ENCODE measurements around the gene KLF6.

Gene KLF6

DNA sequence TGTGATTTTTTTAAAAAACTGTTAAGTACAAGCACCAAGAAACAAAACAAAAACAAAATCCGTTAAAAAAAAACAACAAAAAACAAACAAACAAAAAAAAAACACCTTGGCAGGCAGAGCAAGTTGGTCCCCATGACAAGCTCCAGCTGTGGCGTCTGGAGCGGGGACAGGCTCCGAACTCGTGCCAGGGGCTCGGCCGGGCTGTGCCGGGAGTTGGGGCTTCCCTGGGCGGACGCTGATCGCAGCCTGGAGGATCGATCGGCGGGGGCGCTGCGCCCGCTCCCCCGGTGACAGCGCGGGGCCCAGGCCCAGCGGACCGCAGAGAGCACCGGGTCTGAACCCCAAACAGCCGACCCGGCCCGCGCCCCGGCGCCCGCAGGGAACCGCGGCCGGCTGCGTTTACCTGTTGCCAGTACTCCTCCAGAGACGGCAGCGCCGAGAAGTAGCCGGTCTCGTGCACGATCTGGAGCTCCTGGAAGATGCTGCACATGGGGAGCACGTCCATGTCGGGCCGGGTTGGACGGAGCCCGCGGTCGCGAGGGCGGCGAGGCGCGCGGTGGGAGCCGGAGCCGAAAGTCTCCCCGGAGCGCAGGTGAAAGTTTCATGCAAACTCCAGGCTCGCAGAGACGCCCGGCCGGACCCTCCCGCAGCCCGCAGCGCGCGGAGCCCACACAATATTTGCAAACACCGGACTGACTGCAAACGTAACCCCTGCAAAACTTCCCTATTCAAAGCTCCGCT is at the start of gene KLF6:
KLF6 (minus strand) TSS at position 700 of the 741 bp plus-strand sequence; CDS start at position 505, 195 bp downstream.
- H3K27ac ChIP-seq, result peak within 1 kb of the TSS; percentile 100
- DNase-seq (ENCODE audit: low read depth, low spot score), result no peak

DNA sequence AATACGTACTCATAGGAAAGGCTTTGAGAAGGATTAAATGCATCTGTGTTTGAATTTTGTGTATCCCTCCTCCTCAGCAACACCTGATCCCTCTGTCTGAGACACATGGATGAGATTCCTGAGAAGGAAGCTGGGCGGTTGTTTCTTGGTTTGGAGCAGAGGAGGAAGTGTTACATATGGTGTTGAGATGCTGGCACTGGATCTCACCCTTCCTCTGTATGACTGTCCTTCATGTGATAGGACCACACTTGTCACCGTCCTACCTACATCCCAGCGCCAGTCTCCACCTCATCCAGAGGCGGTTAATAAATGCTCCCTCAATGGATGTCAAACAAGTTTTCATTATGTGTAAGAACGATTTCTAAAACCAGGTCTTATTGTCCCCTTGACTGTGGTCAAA is 49.4 kb upstream of the KLF6 start:
- no peak for DNase-seq (ENCODE audit: low read depth, low spot score)
- H3K27ac ChIP-seq, result no peak overlapping the region

DNA sequence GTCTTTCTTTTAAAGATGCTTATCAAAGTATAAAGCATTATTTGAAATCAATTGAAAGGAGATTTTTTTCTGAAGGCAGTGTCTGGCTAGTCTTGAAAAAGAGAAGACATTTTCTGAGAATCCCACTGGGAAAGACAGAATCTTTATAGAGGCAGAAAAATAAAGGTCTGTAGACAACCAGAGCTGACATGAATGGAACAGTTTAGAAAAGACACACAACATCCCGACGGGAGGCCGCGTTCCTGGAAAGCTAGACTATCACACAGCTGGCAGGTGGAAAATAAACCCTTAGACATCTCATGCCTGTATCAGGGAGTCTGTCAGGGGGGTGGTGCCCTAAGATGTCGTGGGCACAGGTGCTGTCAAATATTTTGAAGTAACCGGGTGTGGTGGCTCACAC is 48.0 kb upstream of the KLF6 start:
- H3K27ac ChIP-seq, result no peak overlapping the region
- no peak for DNase-seq (ENCODE audit: low read depth, low spot score)

DNA sequence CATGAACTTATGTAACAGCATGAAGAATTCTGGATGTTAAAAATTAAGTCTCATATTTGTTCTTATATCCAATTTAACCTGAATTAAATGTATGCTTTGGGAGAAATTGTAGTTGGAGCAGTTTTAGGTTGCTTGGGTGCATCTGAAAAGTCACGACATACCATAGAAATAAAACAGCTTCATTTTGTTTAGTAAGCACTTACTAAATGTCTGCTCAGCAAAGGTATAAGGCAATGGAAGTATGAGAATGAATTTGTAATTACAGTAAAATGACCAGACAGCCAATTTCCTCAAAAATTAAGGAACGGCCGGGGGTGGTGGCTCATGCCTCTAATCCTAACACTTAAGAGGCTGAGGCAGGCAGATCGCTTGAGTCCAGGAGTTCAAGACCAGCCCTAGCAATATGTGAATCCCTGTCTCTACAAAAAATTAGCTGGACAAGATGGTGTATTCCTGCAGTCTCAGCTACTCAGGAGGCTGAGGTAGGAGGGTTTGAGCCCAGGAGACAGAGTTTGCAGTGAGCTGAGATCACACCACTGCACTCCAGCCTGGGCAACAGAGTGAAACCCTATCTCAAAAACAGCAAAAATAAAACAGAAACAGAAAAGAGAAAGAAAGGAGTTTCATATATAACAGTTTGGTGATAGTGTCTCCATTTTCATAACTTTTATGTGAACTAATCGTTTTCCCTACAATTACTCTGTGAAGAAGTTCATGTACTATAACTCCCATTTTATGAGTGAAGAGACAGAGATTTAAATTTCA is 47.2 kb upstream of the KLF6 start:
- no peak overlapping the region for H3K27ac ChIP-seq
- DNase-seq (ENCODE audit: low read depth, low spot score), result no peak

DNA sequence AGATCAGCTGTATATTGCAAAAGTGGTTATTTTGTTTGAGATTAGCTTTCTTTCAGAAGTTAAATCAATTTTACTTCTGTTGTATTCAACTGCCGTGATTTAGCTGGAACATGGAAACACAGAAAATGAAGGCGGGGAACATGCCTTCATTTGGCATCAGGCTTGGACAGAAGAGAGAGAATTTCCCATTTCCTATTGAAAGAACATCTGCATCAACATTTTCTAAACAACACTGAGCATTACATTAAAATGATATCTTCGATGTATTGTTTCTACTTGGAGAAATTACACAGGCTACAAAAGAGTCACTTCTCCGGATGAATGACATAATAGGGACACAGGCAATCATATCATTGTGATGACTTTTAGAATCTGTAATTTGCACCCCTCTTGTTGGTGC is 46.6 kb upstream of the KLF6 start:
- DNase-seq (ENCODE audit: low read depth, low spot score), result no peak
- no peak overlapping the region for H3K27ac ChIP-seq

DNA sequence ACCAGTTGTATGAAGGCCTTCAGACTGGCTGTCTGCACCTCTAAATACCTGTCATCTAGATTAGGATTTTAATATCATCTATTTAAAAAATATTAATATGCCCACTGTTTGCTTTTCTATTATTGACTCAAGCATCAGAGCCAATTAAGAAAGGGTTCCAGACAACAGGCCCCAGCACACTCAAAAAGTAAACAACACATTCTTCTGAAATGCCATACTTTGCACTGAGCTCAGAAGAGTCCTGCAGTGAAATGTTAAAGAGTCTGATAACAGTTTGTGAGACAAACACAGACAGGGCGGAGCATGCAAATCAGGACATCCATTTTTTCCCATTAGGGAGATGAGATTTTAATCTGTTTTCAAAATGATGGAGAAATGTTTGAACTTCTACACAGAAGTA is 45.9 kb upstream of the KLF6 start:
- no peak for DNase-seq (ENCODE audit: low read depth, low spot score)
- H3K27ac ChIP-seq, result no peak overlapping the region

DNA sequence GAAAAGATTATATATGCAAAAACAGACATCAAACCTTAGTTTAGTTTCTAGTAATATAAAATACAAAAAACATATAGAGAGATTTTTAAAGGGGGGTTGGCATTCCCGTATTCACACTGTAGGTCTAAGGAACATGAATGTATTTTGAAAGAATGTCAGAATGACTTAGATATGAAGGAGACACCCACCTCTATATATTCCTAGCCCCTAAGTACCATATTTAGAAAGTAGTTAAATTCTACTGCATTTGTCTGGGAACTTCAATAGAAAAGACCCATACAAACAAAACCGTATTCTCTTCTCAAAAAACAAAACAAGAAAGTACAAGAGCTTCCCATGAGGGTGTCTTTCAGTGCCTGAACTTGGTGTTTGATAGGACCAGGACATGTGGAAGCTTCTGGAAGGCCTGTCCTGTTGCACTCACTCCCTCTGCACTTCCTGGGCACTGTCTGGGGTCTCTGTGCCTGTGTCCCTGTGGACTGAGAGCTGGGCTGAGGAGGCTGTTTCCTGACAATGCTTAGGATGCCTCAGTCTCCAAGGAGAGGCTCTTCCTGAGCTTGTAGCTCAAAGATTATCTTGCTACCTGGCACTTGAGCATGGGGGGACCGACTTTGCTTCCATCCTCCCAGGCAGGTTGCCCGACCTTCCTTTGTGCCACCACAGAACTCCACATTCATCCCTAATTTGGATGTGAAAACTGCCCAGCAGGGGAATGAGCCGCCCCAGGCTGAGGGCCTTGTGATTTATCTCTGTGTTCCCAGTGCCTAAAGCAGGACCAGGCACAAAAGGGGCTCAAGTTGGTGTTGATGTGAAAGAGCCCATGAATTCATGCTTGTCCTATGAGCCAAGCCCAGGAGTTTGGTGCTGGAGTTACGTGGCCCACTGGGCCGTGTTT is 44.4 kb upstream of the KLF6 start:
- H3K27ac ChIP-seq, result peak overlapping the region; percentile 64
- DNase-seq (ENCODE audit: low read depth, low spot score), result no peak

DNA sequence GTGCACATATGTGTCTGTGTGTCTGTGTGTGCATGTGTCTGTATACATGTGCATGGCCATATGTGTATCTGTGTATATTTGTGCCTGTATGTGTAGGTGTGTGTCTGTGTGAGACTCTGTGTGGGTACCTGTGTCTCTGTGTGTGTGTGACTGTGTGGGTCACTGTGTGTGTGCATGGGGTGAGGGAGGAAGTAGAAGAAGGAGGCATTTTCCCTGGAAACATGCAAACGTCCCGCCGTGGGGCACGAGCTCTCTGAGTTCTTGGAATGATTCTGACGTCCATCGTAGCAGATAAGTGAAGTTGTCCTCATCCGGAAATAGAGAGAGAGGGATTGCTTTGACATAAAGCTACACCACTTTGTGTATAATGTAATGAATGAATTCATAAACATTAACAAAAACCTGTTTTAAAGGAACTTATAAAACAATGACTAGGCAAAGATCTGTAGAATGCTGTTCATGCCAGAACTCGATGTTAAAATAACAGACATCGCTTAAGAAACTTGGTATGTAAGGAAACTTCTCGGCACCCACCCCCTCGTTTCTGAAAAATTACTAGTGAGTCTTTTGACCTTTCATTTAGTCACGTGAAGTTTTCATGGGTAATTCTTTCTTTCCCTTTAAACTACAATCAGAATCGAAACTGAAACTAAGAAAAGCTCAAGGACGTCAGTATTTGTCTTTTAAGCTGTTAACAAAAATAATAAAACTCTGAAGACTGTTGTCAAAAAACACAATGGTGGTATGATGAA is 43.6 kb upstream of the KLF6 start:
- DNase-seq (ENCODE audit: low read depth, low spot score), result no peak
- peak overlapping the region; percentile 64 for H3K27ac ChIP-seq

DNA sequence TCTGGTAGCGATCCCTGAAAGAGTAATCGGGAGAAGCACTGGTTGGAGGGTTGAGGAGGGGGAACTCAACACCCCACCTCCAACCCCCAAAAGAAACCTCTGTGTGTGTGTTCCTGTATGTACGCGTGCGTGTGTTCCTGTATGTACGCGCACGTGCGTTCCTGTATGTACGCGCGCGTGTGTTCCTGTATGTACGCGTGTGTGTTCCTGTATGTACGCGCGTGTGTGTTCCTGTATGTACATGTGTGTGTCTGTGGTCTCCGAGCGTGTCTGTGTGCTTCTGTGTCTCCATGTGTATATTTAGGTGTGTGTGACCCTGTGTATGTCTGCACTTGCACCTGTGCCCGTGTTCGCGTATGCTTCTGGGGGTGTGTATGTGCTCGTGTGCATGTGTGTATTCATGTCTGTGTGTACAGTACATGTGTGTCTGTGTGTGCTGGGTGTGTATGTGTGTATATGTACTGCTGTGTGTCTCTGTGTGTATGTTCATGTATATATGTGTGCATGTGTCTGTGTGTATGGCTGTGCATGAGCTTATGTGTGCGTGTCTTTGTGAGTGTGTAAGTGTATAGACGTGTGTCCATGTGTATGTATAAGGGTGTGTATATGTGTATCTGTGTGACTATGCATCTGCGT is 42.9 kb upstream of the KLF6 start:
- peak overlapping the region; percentile 64 for H3K27ac ChIP-seq
- DNase-seq (ENCODE audit: low read depth, low spot score), result no peak

DNA sequence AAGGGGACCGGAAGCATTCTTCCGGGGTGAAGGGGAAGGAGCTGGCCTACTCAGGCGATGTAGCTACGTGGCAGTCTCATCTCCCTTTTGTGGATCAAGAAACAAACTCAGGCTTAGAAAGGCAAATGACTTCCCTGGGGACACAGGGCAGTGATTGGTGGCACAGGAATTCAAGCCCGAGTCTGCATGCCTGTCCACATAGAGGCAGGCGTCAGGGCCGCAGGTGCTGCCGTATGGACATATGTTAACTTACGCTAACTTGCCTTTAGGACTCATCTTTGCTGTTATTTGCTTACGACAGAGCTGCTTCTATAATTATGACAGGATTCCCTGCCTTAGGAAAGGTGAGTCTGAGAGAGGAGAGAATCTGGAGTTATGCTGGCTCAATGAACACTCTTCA is 42.3 kb upstream of the KLF6 start:
- no peak overlapping the region for H3K27ac ChIP-seq
- no peak for DNase-seq (ENCODE audit: low read depth, low spot score)

DNA sequence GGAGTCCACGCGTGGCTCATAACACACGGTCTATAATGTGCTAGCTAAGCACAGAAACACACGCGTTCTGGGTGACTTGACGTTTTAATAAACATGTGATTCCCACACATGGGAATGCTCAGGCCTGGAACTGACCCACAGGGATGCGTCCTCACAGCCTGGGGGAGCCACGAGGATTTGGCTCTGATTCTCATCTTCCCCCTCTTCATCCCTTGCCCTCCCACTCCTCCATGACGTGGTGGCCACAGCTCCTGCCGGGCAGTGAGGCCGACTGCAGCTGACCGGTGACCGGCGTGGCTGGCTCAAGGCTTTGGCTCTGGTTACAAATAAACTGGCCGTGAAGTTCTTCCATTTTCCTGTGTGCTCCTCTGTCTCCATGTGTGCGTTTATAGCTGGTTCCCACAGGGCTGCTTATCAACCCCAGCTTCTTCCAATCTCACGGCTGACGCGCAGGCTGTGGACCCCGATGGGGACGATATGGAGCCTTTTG is 40.9 kb upstream of the KLF6 start:
- no peak for DNase-seq (ENCODE audit: low read depth, low spot score)
- peak overlapping the region; percentile 59 for H3K27ac ChIP-seq

DNA sequence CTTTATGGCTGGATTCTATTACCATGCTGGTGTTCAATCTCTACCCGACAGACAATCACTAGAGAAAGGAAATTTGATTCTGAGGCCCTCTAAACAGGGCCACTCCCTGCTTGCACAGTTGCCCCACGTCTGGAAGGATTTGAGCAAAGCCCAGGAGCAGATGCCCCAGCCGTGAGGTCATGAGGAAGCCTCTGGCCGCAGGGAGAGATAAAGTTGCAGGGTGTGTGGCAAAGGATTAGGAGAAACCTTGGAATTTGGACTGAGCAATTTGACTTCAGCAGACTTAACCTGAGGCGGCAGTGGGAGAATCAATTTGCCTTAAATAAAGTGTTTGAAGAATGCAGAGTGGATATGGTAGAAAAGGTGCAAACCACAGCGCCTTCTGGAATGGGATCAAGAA is 40.2 kb upstream of the KLF6 start:
- H3K27ac ChIP-seq, result peak overlapping the region; percentile 59
- DNase-seq (ENCODE audit: low read depth, low spot score), result no peak

DNA sequence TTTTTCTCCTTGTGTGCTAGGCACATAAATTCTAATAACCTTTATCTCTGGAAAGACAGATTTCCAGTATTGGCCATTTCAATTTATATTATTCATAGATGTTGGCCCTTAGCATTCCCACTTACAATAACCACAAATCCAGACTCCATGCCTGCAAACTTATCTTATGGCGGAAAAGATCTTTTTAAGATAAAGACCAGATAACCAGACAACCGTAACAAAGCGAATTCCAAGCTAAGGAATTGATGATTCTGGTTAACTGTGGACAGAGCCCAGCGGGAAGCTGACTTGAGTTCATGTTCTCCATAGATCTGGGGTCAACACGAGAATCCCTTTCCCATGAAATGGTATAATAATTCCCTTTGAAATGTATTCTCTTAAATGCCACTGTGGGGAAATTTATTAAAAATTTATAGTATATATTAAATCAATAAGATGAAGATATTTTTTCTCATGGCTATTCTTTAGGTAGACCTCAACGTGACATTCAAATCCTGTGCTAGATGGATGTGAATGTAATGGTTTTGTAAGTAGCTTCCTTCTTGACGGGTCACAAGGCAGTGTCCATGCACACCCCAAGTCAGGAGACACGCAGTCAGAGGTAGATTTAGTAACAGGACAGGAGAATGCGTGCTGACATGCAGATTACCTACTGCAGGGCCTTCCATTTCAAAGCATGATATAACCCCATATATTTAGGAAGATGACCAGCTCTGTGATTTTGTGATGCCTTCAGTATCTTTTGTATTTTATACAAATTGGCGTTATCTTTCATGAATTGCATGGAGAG is 37.7 kb upstream of the KLF6 start:
- H3K27ac ChIP-seq, result no peak overlapping the region
- DNase-seq (ENCODE audit: low read depth, low spot score), result no peak

DNA sequence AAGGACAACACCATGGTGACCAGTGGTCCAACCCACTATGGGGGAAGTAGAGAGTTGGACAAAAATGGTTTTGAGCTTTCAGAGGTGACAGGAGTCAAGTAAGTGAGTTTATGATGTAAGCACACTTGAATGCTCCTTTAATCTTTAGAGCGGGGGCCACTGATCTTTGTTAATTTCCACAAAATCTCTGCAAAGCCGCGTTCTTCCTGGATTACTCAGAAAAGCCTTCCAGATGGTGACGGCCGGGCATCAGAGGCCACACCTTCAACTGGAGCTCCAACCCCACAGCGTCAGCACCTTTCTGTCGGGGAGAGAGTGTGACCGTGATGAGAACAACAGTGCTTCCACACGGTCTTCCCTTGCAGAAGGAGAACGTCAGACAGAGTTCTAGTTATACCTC is 35.2 kb upstream of the KLF6 start:
- no peak for DNase-seq (ENCODE audit: low read depth, low spot score)
- H3K27ac ChIP-seq, result no peak overlapping the region

DNA sequence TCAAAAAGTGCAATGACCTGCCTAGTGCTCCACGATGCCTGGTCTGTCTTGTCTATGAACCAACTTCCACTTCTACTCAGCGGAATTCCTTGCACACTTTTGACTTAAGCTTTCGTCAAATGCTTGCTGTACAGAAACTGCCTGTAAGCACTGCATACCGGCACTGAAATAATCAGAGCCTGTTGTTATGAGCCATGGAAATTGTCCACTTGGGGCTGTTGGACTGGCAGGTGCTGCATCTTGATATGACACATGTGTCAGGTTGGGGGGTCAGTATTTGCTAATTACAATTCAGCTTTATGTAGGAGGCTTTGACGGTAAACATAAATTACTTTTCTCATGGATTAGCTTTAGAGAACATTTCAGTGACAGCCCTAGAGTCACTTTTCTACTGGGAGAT is 32.0 kb upstream of the KLF6 start:
- H3K27ac ChIP-seq, result no peak overlapping the region
- no peak for DNase-seq (ENCODE audit: low read depth, low spot score)

DNA sequence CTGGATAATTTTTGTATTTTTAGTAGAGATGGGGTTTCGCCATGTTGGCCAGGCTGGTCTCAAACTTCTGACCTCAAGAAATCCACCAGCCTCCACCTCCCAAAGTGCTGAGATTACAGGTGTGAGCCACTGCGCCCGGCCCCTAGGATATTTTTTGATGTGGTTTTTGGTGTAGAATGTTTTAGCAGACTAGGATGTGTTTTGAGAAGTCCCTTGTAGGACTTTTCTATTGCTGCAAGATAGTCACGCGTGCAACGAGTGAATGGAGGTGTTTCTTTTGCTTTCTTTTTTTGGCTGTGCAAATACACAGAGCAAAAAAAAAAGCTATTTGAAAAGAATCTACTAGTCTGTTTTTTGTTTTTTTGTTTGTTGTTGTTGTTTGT is 29.8 kb upstream of the KLF6 start:
- no peak overlapping the region for H3K27ac ChIP-seq
- no peak for DNase-seq (ENCODE audit: low read depth, low spot score)

DNA sequence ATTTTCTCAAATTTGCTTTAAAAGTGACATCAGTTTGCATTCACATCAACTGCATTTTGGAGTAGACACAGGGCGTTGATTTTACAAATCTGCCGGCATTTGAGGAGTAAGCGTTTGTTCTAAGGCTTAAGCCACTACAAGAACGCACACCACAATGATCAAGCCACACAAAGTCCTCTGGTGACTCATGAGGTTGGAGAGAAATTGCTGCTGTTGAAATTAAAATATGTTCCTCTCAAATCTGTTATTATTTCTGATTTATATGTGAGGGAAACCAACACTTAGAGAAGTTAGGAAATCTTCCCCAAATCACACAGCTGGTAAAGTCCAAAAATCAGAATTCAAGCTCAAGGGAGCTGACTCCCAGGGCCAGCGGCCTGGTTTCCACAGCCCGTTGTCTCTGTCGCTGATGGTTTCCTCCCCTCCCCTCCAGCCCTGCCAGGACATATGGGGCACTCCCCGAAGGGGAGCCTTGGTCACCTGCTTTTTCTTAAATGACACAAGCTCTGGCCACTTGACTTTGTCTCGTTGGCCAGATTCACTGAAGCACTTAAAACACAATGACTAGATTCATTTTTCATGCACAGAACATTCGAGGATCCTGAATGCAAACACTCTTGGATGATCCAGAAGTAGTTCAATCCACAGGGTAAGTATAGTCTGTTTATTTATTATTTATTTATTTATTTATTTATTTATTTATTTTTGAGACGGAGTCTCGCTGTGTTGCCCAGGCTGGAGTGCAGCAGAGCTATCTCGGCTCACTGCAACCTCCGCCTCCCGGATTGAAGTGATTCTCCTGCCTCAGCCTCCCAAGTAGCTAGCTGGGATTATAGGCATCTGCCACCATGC is 29.2 kb upstream of the KLF6 start:
- H3K27ac ChIP-seq, result peak overlapping the region; percentile 99

DNA sequence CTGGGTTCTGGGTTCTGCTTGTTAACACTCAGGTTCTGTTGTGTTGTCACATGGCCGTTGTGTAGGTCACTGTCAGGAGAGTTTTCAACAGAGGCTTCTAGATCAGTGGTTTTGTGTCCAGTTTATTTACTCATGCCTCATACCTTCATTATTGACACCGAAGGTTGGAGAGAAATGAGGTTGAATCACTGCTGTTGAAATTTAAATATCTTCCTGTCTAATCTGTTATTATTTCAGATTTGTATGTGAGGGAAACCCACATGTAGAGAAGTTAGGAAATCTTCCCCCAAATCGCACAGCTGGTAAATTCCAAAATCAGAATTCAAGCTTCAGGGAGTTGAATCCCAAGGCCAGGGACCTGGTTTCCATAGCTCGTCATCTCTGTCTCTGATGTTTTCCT is 28.3 kb upstream of the KLF6 start:
- no peak for DNase-seq (ENCODE audit: low read depth, low spot score)
- H3K27ac ChIP-seq, result peak overlapping the region; percentile 99

More for the DNA sequence above, 29.2 kb upstream of the KLF6 start:
- DNase-seq (ENCODE audit: low read depth, low spot score), result no peak
